ENCODE measurements around the gene SETDB1.

SETDB1 gene

DNA sequence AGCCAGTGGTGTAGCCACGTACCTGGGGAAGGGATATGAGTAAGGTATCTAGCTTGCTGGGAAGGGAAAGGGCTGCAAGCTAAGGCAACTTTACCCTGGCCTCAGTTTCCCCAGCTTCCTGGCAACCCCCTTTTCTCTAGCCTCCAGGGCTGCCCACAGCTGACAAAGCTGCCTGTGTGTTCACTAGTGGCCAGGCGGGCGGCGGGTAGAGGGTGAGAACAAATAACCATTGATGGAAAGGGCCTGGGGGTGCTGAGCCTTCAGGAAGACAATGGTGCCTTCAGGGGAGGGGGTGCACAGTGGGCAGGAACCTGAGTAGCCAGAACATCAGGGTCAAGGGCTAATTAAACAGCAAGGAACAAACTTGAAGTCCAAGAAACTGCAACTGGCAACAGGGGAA lies 42.3 kb downstream of the SETDB1 start:
- TF ChIP-seq, protein P1, sequence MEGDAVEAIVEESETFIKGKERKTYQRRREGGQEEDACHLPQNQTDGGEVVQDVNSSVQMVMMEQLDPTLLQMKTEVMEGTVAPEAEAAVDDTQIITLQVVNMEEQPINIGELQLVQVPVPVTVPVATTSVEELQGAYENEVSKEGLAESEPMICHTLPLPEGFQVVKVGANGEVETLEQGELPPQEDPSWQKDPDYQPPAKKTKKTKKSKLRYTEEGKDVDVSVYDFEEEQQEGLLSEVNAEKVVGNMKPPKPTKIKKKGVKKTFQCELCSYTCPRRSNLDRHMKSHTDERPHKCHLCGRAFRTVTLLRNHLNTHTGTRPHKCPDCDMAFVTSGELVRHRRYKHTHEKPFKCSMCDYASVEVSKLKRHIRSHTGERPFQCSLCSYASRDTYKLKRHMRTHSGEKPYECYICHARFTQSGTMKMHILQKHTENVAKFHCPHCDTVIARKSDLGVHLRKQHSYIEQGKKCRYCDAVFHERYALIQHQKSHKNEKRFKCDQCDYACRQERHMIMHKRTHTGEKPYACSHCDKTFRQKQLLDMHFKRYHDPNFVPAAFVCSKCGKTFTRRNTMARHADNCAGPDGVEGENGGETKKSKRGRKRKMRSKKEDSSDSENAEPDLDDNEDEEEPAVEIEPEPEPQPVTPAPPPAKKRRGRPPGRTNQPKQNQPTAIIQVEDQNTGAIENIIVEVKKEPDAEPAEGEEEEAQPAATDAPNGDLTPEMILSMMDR (IDR thresholded peaks at IDR 0.05) = no peak

DNA sequence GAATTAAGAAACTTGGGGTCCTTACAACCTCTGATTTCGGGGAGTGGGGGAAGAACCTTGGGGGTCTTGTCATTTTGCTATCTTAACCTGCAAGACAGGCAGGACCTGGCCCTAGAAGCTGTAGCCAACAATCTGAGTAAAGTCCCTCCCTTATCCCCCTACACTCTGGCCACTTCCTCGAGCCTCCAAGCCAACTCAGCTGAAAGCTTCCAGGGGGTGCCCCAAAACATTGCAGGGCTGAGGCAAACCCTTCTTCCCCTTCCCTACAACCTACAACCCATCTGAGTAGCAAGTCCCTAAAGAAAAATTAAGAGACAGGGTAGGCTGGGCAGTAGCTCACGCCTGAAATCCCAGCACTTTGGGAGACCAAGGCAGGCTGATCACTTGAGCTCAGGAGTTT lies 43.5 kb downstream of the SETDB1 start:
- TF ChIP-seq, protein P1 (IDR thresholded peaks at IDR 0.05) = no peak

DNA sequence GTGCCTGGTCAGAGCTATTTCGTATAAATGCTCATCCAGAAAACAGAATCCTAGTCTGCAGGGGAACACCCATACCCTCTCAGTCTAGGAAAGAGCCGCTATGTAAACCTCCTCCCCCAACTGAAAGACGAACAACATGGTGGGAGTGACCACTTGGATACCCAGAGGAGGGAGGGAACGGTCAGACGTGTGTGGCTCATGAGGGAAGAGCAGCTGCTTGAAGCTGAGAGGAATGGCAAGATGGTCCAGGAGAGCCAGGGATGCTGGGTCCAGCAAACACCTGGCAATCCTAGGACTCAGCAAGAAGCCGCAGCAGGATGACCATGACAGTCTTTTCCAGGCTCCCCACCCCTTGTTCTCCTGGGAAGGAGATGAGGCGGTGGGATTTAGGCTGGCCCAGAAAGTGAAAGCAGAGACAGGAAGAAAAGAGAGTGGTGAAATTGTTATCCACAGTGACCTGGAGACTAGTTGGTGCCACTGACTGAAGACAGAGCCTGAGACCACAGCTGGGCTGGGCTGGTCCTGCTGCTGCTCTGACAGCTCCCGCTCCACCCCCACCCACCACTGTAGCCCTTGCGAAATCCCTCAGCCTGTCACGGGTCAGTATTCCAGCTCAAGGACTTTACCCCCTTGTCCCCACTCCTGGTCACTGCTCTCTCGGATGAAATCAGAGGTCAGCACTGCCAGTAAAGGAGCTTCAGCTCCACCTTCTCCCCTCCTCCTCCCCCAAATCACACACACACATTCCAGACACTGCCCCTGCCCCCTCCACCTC lies 44.8 kb downstream of the SETDB1 start:
- TF ChIP-seq, protein P1 (IDR thresholded peaks at IDR 0.05) = no peak

DNA sequence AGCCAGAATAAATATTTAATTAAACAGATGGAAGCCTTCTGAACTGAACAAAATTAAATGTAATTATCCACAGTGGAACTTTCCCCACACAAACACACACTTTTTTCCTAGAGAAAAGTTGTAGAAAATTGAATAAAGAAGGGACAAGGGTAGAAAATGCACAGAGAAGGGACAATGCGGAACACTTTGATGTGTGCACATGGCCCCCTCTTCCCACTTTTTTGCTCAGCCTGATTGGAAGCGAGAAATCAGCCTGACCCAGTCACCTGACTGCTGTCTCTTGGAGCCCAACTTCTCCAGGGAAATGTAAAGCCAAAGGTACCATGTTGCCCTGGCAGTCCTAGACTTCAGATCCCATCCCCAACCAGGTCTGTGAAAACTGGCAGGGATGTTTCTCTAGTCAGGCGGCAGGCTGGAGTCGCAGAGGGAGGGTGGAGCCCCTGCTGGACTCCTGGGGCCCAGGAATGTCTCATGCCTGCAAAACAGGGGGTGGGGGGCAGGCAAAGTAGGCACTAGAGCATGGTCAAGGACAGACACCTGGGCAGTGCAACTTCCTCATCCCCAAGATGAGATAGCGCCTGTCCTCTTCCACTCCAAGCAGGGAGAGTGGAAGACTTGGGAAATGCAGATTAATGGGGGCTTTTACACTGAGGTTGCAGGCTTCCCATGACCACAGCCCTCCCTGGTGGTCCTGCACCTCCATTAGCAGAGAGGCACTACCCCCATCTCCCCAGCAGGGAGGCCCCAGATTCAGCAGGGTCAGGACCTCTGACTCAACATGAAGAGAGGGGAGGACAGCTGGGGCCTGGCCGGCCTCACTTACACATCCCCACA lies 45.6 kb downstream of the SETDB1 start:
- TF ChIP-seq, protein P1 (IDR thresholded peaks at IDR 0.05) = no peak

DNA sequence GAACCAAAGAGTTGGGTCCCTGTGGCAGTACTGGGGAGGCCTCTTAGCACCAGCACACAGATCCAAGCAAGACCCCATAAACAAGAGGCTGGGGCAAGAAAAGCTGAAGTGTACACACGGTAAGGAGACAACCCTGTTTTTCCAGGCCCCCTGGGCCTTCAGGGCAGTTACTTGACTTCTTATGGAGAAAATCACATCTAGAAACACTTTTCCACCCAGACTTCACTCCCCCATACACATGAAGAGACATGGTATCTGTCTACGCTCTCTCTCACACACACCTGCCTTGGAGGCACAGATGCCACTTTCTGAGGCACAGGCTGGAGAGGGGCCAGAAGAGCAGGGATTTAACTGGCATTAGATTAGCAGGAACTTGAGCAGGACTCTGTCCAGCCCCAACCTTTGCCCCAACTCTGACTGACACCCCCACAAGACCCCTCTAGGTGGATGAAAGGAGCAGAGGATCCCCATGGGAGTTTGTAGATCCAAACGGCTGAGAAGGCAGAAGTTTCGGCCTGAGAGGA lies 46.3 kb downstream of the SETDB1 start:
- TF ChIP-seq, protein P1 (IDR thresholded peaks at IDR 0.05) = no peak

DNA sequence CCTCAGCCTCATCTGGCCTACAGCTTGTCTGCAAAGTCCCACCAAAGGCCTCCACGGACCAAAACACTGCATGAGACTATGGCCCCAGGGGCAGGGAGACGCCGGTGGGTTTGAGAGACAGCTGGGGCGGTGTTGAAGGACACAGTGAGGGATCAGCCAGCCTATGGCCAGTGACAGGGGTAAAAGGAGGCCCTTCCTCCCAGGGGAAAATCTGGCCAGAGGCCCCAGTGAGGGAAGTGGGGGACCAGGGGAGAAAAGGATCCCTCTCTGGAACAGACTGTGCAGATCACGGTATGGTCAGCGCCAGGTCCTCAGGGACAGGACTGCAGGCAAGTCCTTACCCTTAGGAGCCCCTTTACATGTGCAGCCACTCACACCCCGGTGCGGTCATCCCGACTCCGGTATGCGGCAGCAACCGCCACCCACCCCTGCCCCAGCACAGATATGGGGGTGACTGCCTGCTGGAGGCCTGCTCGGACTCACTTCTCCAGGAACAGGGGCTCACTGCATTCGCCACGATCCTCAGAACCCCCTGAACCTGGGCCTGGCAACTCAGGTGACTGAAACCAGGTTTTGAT lies 47.2 kb downstream of the SETDB1 start:
- TF ChIP-seq, protein P1 (IDR thresholded peaks at IDR 0.05) = no peak

DNA sequence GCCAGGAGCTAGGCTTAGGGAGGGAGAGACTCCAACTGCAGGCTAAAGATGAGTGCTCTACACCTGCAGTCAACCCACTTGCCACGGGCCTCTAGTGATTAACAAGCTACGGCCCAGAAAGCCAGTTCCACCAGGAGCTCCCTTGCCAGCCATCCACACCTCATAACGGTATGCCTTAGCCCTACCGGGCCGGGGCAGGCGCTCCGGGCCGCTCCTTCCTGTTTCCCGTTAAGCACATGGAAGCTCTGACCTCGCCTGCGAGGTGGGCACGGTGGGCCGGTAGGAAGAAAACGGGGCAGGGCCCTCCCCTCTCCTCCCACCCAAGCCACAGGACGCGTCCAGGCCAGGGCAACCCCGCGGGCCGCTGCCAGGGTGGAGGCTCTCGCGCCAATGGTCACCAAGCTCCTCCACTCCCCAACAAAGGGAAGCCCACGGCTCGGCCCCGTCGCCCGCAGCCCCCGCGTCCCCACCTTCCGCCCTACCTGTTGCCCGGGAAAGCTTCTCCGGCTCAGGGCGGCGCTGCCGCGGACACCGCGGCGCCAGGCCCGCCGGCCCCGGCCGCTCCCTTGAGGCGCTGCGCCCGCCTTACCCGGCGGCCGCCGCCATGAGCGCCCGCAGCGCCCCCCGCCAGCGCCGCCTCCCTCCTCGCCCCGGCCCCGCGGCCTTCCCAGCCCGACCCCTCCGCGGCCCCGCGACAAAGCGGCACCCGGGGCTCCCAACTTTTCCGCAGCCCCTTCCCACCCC lies 47.8 kb downstream of the SETDB1 start:
- TF ChIP-seq, protein P1 (IDR thresholded peaks at IDR 0.05) = no peak

All from LNCAP (cell line).